GM12892 (cell line): ENCODE measurements around the gene SLC5A4.

Experiments used
- POLR2A ChIP-seq: IDR thresholded peaks from 2 replicates; pipeline ENCODE4 v1.6.1; 2011; ENCODE audit warnings: low read depth, low read length, control low read depth
- POLR2AphosphoS5 ChIP-seq: IDR thresholded peaks from 2 replicates; pipeline ENCODE4 v1.6.1; 2011; ENCODE audit warnings: low read depth, low read length, control low read depth

DNA sequence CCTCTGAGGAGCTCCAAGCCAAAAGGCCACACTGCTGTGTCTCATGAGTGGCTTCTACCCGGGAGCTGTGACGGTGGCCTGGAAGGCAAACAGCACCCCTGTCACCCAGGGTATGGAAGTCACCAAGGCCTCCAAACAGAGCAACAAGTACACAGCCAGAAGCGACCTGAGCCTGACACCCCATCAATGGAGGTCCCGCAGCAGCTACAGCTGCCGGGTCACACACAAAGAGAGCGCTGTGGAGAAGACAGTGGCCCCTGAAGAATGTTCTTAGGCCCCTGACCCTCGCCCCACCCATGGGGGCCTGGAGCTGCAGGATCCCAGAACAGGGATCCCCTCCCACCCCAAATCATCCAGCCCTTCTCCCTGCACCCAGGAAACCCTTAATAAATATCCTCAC lies 55.2 kb downstream of the SLC5A4 start:
- no peak for TF ChIP-seq POLR2AphosphoS5
- TF ChIP-seq POLR2A, result no peak
